Measurements from ENCODE around the gene CTRL. TPM values are rescaled to one million over a fixed set of nuclear protein-coding genes. Genes with fewer than 3 reads are reported as not detected.

CTRL gene
- polyA plus RNA-seq, 1 donor (not counting 4 experiments of a cell fraction or from before 2014, with no cell fraction given), result 0.10 TPM

DNA sequence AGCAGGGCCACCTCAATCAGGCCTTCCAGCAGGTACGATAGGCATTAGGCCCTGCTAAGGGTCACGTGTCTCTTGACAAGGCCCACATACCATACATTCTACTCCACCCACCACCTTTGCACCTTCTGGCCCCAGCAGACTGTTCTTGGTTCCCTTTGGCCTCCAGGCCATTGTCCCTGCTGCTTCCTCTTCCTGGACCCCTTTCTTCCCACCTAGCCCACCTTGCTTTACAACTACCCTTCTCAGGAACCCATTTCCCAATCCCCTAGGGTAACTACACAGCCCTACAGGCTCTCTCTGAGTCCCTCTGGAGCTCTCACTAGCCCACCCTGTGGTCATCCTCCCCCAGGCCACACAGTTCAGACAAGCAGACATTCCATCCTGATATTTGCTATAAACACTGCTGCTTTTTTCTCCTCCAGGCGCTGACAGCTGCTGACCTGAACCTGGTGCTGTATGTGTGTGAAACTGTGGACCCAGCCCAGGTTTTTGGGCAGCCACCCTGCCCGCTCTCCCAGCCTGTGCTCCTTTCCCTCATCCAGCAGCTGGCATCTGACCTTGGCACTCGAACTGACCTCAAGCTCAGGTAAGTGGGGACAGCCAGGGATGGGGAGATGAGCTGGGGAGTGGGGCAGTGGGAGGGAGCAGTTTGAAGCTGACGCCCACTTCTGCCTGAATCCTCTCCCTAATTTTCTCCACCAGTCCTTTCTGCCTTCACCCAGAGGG is 48.4 kb downstream of the CTRL start:
- Histone ChIP-seq H3K27me3 (ENCODE audit: control insufficient read depth, extremely low read depth, insufficient read depth, low read length) (no peaks in the 10 kb centered on the region), H3K79me2 (ENCODE audit: control insufficient read depth, insufficient read depth, low read length) (no peaks in the 10 kb centered on the region), H3K36me3 (ENCODE audit: control insufficient read depth in 2 of 2, extremely low read depth in 1 of 2, insufficient read depth in 2 of 2, low read length in 2 of 2) (peaks cover 38 to 44% of the 10 kb centered on the region in 2 experiments), H3K9ac (ENCODE audit: control insufficient read depth, extremely low read depth, insufficient read depth, low read length) (no peak overlapping the region), H3K4me1 (ENCODE audit: control insufficient read depth, extremely low read depth, insufficient read depth, low read length) (peaks cover 4% of the 10 kb centered on the region), H3K9me1 (ENCODE audit: control insufficient read depth, extremely low read depth, insufficient read depth, low read length) (no peaks in the 10 kb centered on the region), H3K27ac (ENCODE audit: control insufficient read depth, insufficient read depth, low read length) (no peak overlapping the region), H3K4me3 (ENCODE audit: control insufficient read depth in 2 of 3, extremely low read depth in 1 of 3, insufficient read depth in 2 of 3, low read depth in 1 of 3, low read length in 3 of 3) (no peak overlapping the region), H3K9me3 (ENCODE audit: control insufficient read depth, low read depth, low read length) (no peaks in the 10 kb centered on the region), H4K20me1 (ENCODE audit: control insufficient read depth, extremely low read depth, insufficient read depth, low read length) (peaks cover 15% of the 10 kb centered on the region), H3K4me2 (ENCODE audit: control insufficient read depth, extremely low read depth, insufficient read depth, low read depth, low read length) (no peak overlapping the region), H2AFZ (ENCODE audit: control insufficient read depth, low read length) (no peak overlapping the region)
- dilution Hi-C loops (cut with MboI; ENCODE audit: extremely low pct_ligation_motif_present, low sequenced_read_pairs), result no loop called here
- TF ChIP-seq, protein P1, sequence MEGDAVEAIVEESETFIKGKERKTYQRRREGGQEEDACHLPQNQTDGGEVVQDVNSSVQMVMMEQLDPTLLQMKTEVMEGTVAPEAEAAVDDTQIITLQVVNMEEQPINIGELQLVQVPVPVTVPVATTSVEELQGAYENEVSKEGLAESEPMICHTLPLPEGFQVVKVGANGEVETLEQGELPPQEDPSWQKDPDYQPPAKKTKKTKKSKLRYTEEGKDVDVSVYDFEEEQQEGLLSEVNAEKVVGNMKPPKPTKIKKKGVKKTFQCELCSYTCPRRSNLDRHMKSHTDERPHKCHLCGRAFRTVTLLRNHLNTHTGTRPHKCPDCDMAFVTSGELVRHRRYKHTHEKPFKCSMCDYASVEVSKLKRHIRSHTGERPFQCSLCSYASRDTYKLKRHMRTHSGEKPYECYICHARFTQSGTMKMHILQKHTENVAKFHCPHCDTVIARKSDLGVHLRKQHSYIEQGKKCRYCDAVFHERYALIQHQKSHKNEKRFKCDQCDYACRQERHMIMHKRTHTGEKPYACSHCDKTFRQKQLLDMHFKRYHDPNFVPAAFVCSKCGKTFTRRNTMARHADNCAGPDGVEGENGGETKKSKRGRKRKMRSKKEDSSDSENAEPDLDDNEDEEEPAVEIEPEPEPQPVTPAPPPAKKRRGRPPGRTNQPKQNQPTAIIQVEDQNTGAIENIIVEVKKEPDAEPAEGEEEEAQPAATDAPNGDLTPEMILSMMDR (optimal IDR thresholded peaks at IDR 0.05 in 1 of 3, IDR thresholded peaks at IDR 0.05 in 1 of 3, conservative IDR thresholded peaks at IDR 0.05 in 1 of 3; ENCODE audit: extremely low read depth in 1 of 3, insufficient read depth in 2 of 3, low read length in 3 of 3), result no peak
- no peak for TF ChIP-seq EZH2 (IDR thresholded peaks at IDR 0.05; ENCODE audit: low read length)
- FAIRE-seq (no peak), DNase-seq (ENCODE audit: low read depth, low spot score) (no peak)

DNA sequence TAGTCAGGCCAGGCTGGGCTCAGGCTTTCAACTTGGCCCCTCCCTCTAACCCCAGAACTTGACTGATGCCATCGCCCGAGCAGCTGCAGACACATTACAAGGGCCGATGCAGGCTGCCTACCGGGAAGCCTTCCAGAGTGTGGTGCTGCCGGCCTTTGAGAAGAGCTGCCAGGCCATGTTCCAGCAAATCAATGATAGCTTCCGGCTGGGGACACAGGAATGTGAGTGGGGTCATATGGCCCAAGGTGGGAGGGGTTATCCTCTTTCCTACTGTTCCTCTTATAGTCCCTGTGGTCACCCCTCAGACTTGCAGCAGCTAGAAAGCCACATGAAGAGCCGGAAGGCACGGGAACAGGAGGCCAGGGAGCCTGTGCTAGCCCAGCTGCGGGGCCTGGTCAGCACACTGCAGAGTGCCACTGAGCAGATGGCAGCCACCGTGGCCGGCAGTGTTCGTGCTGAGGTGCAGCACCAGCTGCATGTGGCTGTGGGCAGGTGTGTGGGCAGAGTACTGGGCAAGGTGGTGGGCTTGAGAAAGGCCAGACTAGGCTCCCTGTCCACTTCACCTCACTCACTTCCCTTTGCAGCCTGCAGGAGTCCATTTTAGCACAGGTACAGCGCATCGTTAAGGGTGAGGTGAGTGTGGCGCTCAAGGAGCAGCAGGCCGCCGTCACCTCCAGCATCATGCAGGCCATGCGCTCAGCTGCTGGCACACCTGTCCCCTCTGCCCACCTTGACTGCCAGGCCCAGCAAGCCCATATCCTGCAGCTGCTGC is 49.1 kb downstream of the CTRL start:
- peaks cover 15% of the 10 kb centered on the region for H4K20me1 ChIP-seq (ENCODE audit: control insufficient read depth, extremely low read depth, insufficient read depth, low read length)
- H3K36me3 ChIP-seq (ENCODE audit: control insufficient read depth in 2 of 2, extremely low read depth in 1 of 2, insufficient read depth in 2 of 2, low read length in 2 of 2), result peaks cover 46 to 52% of the 10 kb centered on the region in 2 experiments
- H3K9ac ChIP-seq (ENCODE audit: control insufficient read depth, extremely low read depth, insufficient read depth, low read length), result no peak overlapping the region
- FAIRE-seq (no peak), DNase-seq (ENCODE audit: low read depth, low spot score) (no peak)
- H3K9me1 ChIP-seq (ENCODE audit: control insufficient read depth, extremely low read depth, insufficient read depth, low read length), result no peaks in the 10 kb centered on the region
- H3K4me2 ChIP-seq (ENCODE audit: control insufficient read depth, extremely low read depth, insufficient read depth, low read depth, low read length), result no peak overlapping the region
- TF ChIP-seq, protein P1 (optimal IDR thresholded peaks at IDR 0.05 in 1 of 3, IDR thresholded peaks at IDR 0.05 in 1 of 3, conservative IDR thresholded peaks at IDR 0.05 in 1 of 3; ENCODE audit: extremely low read depth in 1 of 3, insufficient read depth in 2 of 3, low read length in 3 of 3), result no peak
- no peak for TF ChIP-seq EZH2 (IDR thresholded peaks at IDR 0.05; ENCODE audit: low read length)
- no peaks in the 10 kb centered on the region for H3K79me2 ChIP-seq (ENCODE audit: control insufficient read depth, insufficient read depth, low read length)
- peaks cover 4% of the 10 kb centered on the region for H3K4me1 ChIP-seq (ENCODE audit: control insufficient read depth, extremely low read depth, insufficient read depth, low read length)
- dilution Hi-C loops (cut with MboI; ENCODE audit: extremely low pct_ligation_motif_present, low sequenced_read_pairs), result no loop called here
- no peak overlapping the region for H3K27ac ChIP-seq (ENCODE audit: control insufficient read depth, insufficient read depth, low read length)
- H3K4me3 ChIP-seq (ENCODE audit: control insufficient read depth in 2 of 3, extremely low read depth in 1 of 3, insufficient read depth in 2 of 3, low read depth in 1 of 3, low read length in 3 of 3), result no peak overlapping the region
- H2AFZ ChIP-seq (ENCODE audit: control insufficient read depth, low read length), result no peak overlapping the region
- no peaks in the 10 kb centered on the region for H3K9me3 ChIP-seq (ENCODE audit: control insufficient read depth, low read depth, low read length)
- H3K27me3 ChIP-seq (ENCODE audit: control insufficient read depth, extremely low read depth, insufficient read depth, low read length), result no peaks in the 10 kb centered on the region
